K562 (cell line): Measurements from ENCODE around the gene FBXL22. TPM values are rescaled to one million over a fixed set of nuclear protein-coding genes. Genes with fewer than 3 reads are reported as not detected.

Experiments
- ATAC-seq: fragments of 200-7000 bp; cut with Tn5 transposase; 3 replicates; pipeline ENCODE4 v1.9.1; 2020; ENCODE audit warnings: moderate library complexity
- BruUV-seq: library from RNA; stranded (reverse); fragments of 400-500 nt; replicated peaks from 2 replicates; lab custom pipeline; 2021; lab: Mats Ljungman, UMichigan
- CTCF ChIA-PET: fragments of 300-600 bp; formaldehyde crosslinking; extraction: SDS; loops from one replicate; lab custom pipeline; 2021; ENCODE audit warnings: low intra/inter-chr PET ratio; lab: Yijun Ruan, JAX
- POLR2A ChIA-PET: fragments of 300-600, 350-650 bp; sonication (Branson Sonifier 250); formaldehyde crosslinking; extraction: SDS; loops from one replicate; lab custom pipeline; 2021; ENCODE audit warnings: antibody characterized with exemption, inconsistent platforms; lab: Yijun Ruan, JAX
- DNase-seq, 4 experiments: peaks; one replicate each; pipeline versions ENCODE4 v3.0.0 to v3.0.0-alpha.2; 2011 to 2018; ENCODE audit warnings: low spot score in 3 of 4, mixed read lengths in 3 of 4; ENCODE audit errors: extremely low read depth in 1 of 4
- FAIRE-seq: peaks from 2 replicates; lab custom pipeline; 2011; peaks lifted over from hg19 to GRCh38; lab: Jason Lieb, UNC
- H2AFZ ChIP-seq: 2 replicates; pipeline ENCODE4 v1.6.0; 2011; ENCODE audit warnings: low read depth, low read length, control low read depth, inconsistent platforms
- H3K27ac ChIP-seq: fragments of 200-600 bp; 3 replicates; pipeline ENCODE4 v1.8.0; 2011; ENCODE audit warnings: low read depth, mild to moderate bottlenecking, control low read depth, inconsistent platforms, low read length, moderate library complexity, mixed read lengths; ENCODE audit errors: extremely low read depth
- H3K27me3 ChIP-seq, 2 experiments: fragments of 300-600 bp in 1 of 2; 2 replicates in 1 of 2; 3 replicates in 1 of 2; pipeline versions ENCODE4 v1.6.0 to v1.8.0; 2011; ENCODE audit warnings: inconsistent platforms in 2 of 2, low read length in 2 of 2, mild to moderate bottlenecking in 1 of 2, mixed read lengths in 1 of 2, moderate library complexity in 1 of 2; ENCODE audit not compliant: control insufficient read depth in 2 of 2, insufficient read depth in 2 of 2
- H3K36me3 ChIP-seq: fragments of 300-600 bp; 3 replicates; pipeline ENCODE4 v1.8.0; 2011; ENCODE audit warnings: mild to moderate bottlenecking, low read length, inconsistent platforms; ENCODE audit not compliant: control insufficient read depth, insufficient read depth
- H3K4me1 ChIP-seq, 2 experiments: fragments of 200-600 bp in 1 of 2; replicated peaks in 1 of 2; 2 replicates in 1 of 2; 3 replicates in 1 of 2; pipeline versions ENCODE4 v1.5.1 to v1.8.0; 2011; ENCODE audit warnings: inconsistent platforms in 2 of 2, low read length in 2 of 2, mild to moderate bottlenecking in 1 of 2, mixed read lengths in 1 of 2, moderate library complexity in 1 of 2; ENCODE audit not compliant: control insufficient read depth in 2 of 2, insufficient read depth in 2 of 2
- H3K4me2 ChIP-seq: 2 replicates; pipeline ENCODE4 v1.6.1; 2011; ENCODE audit warnings: low read length, control low read depth, inconsistent platforms, mixed read lengths; ENCODE audit not compliant: insufficient read depth
- H3K4me3 ChIP-seq: fragments of 200-600 bp; sonication (generic), shearing (Covaris generic); 2 replicates; pipeline ENCODE4 v1.5.1; 2016; ENCODE audit warnings: control low read depth, inconsistent platforms
- H3K79me2 ChIP-seq: fragments of 200-600 bp; 3 replicates; pipeline ENCODE4 v1.8.0; 2011; ENCODE audit warnings: low read length, inconsistent platforms; ENCODE audit not compliant: control insufficient read depth, insufficient read depth
- H3K9ac ChIP-seq, 2 experiments: 2 replicates each; pipeline versions ENCODE4 v1.6.0 to v1.6.1; 2011; ENCODE audit warnings: low read depth in 2 of 2, low read length in 2 of 2, control low read depth in 1 of 2, inconsistent platforms in 1 of 2, mild to moderate bottlenecking in 1 of 2, mixed read lengths in 1 of 2; ENCODE audit not compliant: insufficient read depth in 1 of 2
- H3K9me1 ChIP-seq: one replicate; pipeline ENCODE4 v1.6.0; 2011; ENCODE audit warnings: inconsistent platforms, mild to moderate bottlenecking, low read length, moderate library complexity; ENCODE audit not compliant: control insufficient read depth, insufficient read depth
- H3K9me3 ChIP-seq: replicated peaks from 2 replicates; pipeline ENCODE4 v1.5.1; 2011; ENCODE audit warnings: low read depth, low read length, inconsistent platforms; ENCODE audit not compliant: control insufficient read depth, insufficient read depth
- H4K20me1 ChIP-seq: replicated peaks from 2 replicates; pipeline ENCODE4 v1.6.1; 2011; ENCODE audit warnings: low read length, inconsistent platforms, mixed read lengths; ENCODE audit not compliant: control insufficient read depth, insufficient read depth
- BMI1 ChIP-seq: fragments of 150-350 bp; IDR thresholded peaks from 2 replicates; pipeline ENCODE4 v1.6.1; 2014; ENCODE audit warnings: low read length
- DDX20 ChIP-seq: fragments of 450-650 bp; IDR thresholded peaks from 2 replicates; pipeline ENCODE4 v1.6.1; 2016; ENCODE audit warnings: missing genetic modification characterization, low read depth, mild to moderate bottlenecking, missing compliant biosample characterization, moderate library complexity
- PURB ChIP-seq: sonication (generic); formaldehyde crosslinking; IDR thresholded peaks from 2 replicates; pipeline ENCODE4 v1.9.0; 2021; ENCODE audit warnings: low read depth, mild to moderate bottlenecking, missing genetic modification reagents
- SIN3B ChIP-seq: fragments of 450-650 bp; IDR thresholded peaks from 2 replicates; pipeline ENCODE4 v1.6.1; 2017; ENCODE audit warnings: low read depth, mild to moderate bottlenecking, moderate library complexity
- TRIM28 ChIP-seq: fragments of 450-650 bp; IDR thresholded peaks from 2 replicates; pipeline ENCODE4 v1.6.1; 2017
- WGBS: fragments of 100-300 bp; shearing (Covaris generic); methylation state at CpG from one replicate; pipeline ENCODE4 v1.1.6; 2016; ENCODE audit warnings: low coverage, mixed read lengths; ENCODE audit not compliant: insufficient coverage; ENCODE audit errors: missing lambda C conversion rate; 5-methylcytosine and 5-hydroxymethylcytosine counted together
- in situ Hi-C: fragments of 300-500 bp; cut with MboI; formaldehyde crosslinking; loops from 4 replicates; pipeline ENCODE4 v1.15.0; 2018; ENCODE audit warnings: inconsistent platforms, mixed read lengths
- intact Hi-C: fragments of 100-400 bp; cut with micrococcal nuclease; formaldehyde crosslinking; loops from 2 replicates; pipeline ENCODE4 v1.14.2; 2022
- polyA plus RNA-seq, 8 experiments: library from polyadenylated mRNA; depleted of rRNA in 4 of 8; stranded (reverse) in 5 of 8; unstranded in 3 of 8; fragments of >200 nt; fragmentation: Nextera tagmentation in 2 of 8; fragmentation: Illumina TruSeq in 1 of 8; extraction: Ambion mirVana in 2 of 8; extraction: Trizol in 1 of 8; gene quantifications; 2 replicates each; pipeline versions ENCODE4 v1.2.1 to v1.2.3, GENCODE V29; 2011 to 2014; ENCODE audit warnings: inconsistent platforms in 1 of 8, missing spikeins in 1 of 8
- total RNA-seq, 7 experiments: library from RNA; depleted of rRNA in 6 of 7; stranded (reverse); fragments of >200 nt in 6 of 7; fragmentation: Illumina TruSeq in 2 of 7; extraction: Trizol in 2 of 7; gene quantifications; 2 replicates each; pipeline versions ENCODE4 v1.2.1 to v1.2.3, GENCODE V29; 2011 to 2021; ENCODE audit warnings: low replicate concordance in 1 of 7
- TF ChIP-seq, protein P1 (sequence below): fragments of 200-800 bp; sonication (Bioruptor generic); IDR thresholded peaks from 2 replicates; pipeline ENCODE4 v1.6.1; 2017; ENCODE audit warnings: missing genetic modification characterization, missing compliant biosample characterization
- TF ChIP-seq, protein P2 (sequence below): fragments of 450-650 bp; IDR thresholded peaks from 2 replicates; pipeline ENCODE4 v1.6.1; 2017; ENCODE audit warnings: antibody characterized with exemption
- TF ChIP-seq, protein P3 (sequence below): fragments of 450-650 bp; formaldehyde crosslinking; IDR thresholded peaks from 2 replicates; pipeline ENCODE4 v1.4.0; 2020; ENCODE audit warnings: mild to moderate bottlenecking
- TF ChIP-seq, protein P4 (sequence below): IDR thresholded peaks from 2 replicates; pipeline ENCODE4 v1.6.1; 2014; ENCODE audit warnings: antibody characterized with exemption
- TF ChIP-seq, protein P5 (sequence below): fragments of 450-650 bp; IDR thresholded peaks from one replicate; pipeline ENCODE4 v1.6.1; 2018; ENCODE audit warnings: mild to moderate bottlenecking, moderate library complexity; ENCODE audit not compliant: partially characterized antibody
- TF ChIP-seq, protein P6 (sequence below), 2 experiments: IDR thresholded peaks; 2 replicates each; pipeline ENCODE4 v1.6.1; 2011; ENCODE audit warnings: borderline replicate concordance in 1 of 2, control low read depth in 1 of 2, low read depth in 1 of 2, low read length in 1 of 2, mild to moderate bottlenecking in 1 of 2, mixed read lengths in 1 of 2, moderate library complexity in 1 of 2; ENCODE audit not compliant: insufficient read depth in 1 of 2, insufficient read length in 1 of 2, poor library complexity in 1 of 2, severe bottlenecking in 1 of 2; ENCODE audit errors: extremely low read depth in 1 of 2
- TF ChIP-seq, protein P7 (sequence below): sonication (generic); formaldehyde crosslinking; IDR thresholded peaks from 2 replicates; pipeline ENCODE4 v1.9.0; 2022; ENCODE audit warnings: mild to moderate bottlenecking, missing genetic modification reagents

The FBXL22 gene
- total and polyA plus RNA-seq, 9 of the 15 experiments (the other 6 are each of a cell fraction or from before 2014, with no cell fraction given) = not detected

DNA sequence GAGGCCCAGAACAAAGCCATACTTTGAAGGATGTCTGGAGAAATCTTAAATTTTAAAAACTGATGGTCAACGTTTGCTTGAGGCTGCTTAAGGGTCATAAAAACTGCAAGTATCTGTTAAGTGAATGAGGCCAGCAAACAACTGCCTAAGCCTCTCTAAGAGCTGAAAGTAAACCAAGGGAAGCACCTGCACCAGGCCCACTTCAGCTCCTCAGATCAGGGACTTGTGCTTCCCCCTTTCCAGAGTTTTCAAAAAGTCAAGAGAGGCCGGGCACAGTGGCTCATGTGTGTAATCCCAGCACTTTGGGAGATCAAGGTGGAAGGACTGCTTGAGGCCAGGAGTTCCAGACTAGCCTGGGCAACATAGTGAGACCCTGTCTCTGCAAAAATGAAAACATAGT is 9.1 kb downstream of the FBXL22 start:
- POLR2A ChIA-PET = interaction anchor here (0.7 to 0.8 kb wide), 3 partner anchors 9 to 44 kb away, joined by 3 to 5 read pairs (median 4); partner anchors contain the start of gene FBXL22
- no peak for FAIRE-seq
- no peak overlapping the region for H3K27ac ChIP-seq
- peaks cover 0 to 11% of the 10 kb centered on the region in 2 experiments; a peak in 3 of 5 replicates for H3K4me1 ChIP-seq
- no peak for ATAC-seq
- no peak overlapping the region for H3K9ac ChIP-seq
- no peak overlapping the region for H3K4me2 ChIP-seq
- CTCF ChIA-PET = no interaction called here
- 48% methylated on average over 2 of the region's 2 CpGs for WGBS
- in situ Hi-C loops (no loop called here), intact Hi-C loops (no loop called here)
- H3K4me3 ChIP-seq = no peak overlapping the region
- H3K9me1 ChIP-seq = no peaks in the 10 kb centered on the region
- peaks cover 54% of the 10 kb centered on the region; the same call in 2 of the 3 replicates for H3K36me3 ChIP-seq
- no peak overlapping the region for H2AFZ ChIP-seq
- H3K79me2 ChIP-seq = no peaks in the 10 kb centered on the region
- no peaks in the 10 kb centered on the region for H3K27me3 ChIP-seq
- no peaks in the 10 kb centered on the region for H3K9me3 ChIP-seq
- BruUV-seq = no TSS peak
- no peak for DNase-seq
- H4K20me1 ChIP-seq = no peaks in the 10 kb centered on the region
- TF ChIP-seq DDX20 (tag) (no peak), PURB (CRISPR knock-in tag) (no peak), SIN3B (no peak), BMI1 (no peak), TRIM28 (no peak)
- TF ChIP-seq, protein P1, sequence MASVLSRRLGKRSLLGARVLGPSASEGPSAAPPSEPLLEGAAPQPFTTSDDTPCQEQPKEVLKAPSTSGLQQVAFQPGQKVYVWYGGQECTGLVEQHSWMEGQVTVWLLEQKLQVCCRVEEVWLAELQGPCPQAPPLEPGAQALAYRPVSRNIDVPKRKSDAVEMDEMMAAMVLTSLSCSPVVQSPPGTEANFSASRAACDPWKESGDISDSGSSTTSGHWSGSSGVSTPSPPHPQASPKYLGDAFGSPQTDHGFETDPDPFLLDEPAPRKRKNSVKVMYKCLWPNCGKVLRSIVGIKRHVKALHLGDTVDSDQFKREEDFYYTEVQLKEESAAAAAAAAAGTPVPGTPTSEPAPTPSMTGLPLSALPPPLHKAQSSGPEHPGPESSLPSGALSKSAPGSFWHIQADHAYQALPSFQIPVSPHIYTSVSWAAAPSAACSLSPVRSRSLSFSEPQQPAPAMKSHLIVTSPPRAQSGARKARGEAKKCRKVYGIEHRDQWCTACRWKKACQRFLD = no peak
- TF ChIP-seq, protein P2, sequence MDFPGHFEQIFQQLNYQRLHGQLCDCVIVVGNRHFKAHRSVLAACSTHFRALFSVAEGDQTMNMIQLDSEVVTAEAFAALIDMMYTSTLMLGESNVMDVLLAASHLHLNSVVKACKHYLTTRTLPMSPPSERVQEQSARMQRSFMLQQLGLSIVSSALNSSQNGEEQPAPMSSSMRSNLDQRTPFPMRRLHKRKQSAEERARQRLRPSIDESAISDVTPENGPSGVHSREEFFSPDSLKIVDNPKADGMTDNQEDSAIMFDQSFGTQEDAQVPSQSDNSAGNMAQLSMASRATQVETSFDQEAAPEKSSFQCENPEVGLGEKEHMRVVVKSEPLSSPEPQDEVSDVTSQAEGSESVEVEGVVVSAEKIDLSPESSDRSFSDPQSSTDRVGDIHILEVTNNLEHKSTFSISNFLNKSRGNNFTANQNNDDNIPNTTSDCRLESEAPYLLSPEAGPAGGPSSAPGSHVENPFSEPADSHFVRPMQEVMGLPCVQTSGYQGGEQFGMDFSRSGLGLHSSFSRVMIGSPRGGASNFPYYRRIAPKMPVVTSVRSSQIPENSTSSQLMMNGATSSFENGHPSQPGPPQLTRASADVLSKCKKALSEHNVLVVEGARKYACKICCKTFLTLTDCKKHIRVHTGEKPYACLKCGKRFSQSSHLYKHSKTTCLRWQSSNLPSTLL = no peak
- TF ChIP-seq, protein P3, sequence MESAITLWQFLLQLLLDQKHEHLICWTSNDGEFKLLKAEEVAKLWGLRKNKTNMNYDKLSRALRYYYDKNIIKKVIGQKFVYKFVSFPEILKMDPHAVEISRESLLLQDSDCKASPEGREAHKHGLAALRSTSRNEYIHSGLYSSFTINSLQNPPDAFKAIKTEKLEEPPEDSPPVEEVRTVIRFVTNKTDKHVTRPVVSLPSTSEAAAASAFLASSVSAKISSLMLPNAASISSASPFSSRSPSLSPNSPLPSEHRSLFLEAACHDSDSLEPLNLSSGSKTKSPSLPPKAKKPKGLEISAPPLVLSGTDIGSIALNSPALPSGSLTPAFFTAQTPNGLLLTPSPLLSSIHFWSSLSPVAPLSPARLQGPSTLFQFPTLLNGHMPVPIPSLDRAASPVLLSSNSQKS (CRISPR knock-in tag) = no peak
- TF ChIP-seq, protein P4, sequence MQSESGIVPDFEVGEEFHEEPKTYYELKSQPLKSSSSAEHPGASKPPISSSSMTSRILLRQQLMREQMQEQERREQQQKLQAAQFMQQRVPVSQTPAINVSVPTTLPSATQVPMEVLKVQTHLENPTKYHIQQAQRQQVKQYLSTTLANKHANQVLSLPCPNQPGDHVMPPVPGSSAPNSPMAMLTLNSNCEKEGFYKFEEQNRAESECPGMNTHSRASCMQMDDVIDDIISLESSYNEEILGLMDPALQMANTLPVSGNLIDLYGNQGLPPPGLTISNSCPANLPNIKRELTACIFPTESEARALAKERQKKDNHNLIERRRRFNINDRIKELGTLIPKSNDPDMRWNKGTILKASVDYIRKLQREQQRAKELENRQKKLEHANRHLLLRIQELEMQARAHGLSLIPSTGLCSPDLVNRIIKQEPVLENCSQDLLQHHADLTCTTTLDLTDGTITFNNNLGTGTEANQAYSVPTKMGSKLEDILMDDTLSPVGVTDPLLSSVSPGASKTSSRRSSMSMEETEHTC = no peak
- TF ChIP-seq, protein P5, sequence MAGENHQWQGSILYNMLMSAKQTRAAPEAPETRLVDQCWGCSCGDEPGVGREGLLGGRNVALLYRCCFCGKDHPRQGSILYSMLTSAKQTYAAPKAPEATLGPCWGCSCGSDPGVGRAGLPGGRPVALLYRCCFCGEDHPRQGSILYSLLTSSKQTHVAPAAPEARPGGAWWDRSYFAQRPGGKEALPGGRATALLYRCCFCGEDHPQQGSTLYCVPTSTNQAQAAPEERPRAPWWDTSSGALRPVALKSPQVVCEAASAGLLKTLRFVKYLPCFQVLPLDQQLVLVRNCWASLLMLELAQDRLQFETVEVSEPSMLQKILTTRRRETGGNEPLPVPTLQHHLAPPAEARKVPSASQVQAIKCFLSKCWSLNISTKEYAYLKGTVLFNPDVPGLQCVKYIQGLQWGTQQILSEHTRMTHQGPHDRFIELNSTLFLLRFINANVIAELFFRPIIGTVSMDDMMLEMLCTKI = no peak
- TF ChIP-seq, protein P6, sequence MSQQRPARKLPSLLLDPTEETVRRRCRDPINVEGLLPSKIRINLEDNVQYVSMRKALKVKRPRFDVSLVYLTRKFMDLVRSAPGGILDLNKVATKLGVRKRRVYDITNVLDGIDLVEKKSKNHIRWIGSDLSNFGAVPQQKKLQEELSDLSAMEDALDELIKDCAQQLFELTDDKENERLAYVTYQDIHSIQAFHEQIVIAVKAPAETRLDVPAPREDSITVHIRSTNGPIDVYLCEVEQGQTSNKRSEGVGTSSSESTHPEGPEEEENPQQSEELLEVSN (IDR thresholded peaks at IDR 0.05; ENCODE audit: borderline replicate concordance in 1 of 2, extremely low read depth in 1 of 2, insufficient read depth in 1 of 2, insufficient read length in 1 of 2, low read depth in 1 of 2, low read length in 1 of 2, poor library complexity in 1 of 2, severe bottlenecking in 1 of 2) = no peak
- TF ChIP-seq, protein P7, sequence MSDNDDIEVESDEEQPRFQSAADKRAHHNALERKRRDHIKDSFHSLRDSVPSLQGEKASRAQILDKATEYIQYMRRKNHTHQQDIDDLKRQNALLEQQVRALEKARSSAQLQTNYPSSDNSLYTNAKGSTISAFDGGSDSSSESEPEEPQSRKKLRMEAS = no peak
